HEK293 (cell line): ENCODE results near the gene DGKQ.

ENCODE experiments used
- CTCF ChIA-PET: fragments of 350-600 bp; formaldehyde crosslinking; extraction: SDS; loops from one replicate; lab custom pipeline; 2021; ENCODE audit warnings: antibody characterized with exemption; lab: Yijun Ruan, JAX
- POLR2A ChIA-PET: fragments of 300-600 bp; formaldehyde crosslinking; extraction: SDS; loops from one replicate; lab custom pipeline; 2020; ENCODE audit warnings: antibody characterized with exemption, inconsistent platforms; lab: Yijun Ruan, JAX
- H3K27ac ChIP-seq: fragments of 200-500 bp; sonication (Bioruptor generic); 2 replicates; pipeline ENCODE4 v1.5.1; 2014; ENCODE audit warnings: low read depth, low read length, control low read depth, inconsistent platforms; ENCODE audit errors: extremely low read depth
- H3K36me3 ChIP-seq, 2 experiments: fragments of 200-500 bp in 1 of 2; sonication (Bioruptor generic) in 1 of 2; 1 replicate in 1 of 2; 2 replicates in 1 of 2; pipeline ENCODE4 v1.5.1; 2014 to 2017; ENCODE audit warnings: inconsistent platforms in 2 of 2, low read length in 2 of 2; ENCODE audit not compliant: control insufficient read depth in 2 of 2, insufficient read depth in 1 of 2
- H3K4me1 ChIP-seq: fragments of 200-500 bp; sonication (Bioruptor generic); 2 replicates; pipeline ENCODE4 v1.5.1; 2014; ENCODE audit warnings: mild to moderate bottlenecking, low read length, inconsistent platforms; ENCODE audit not compliant: control insufficient read depth, insufficient read depth
- H3K4me3 ChIP-seq: 2 replicates; pipeline ENCODE4 v1.5.1; 2011; ENCODE audit warnings: low read depth, mild to moderate bottlenecking, control low read depth, low read length, moderate library complexity
- H3K9me3 ChIP-seq: fragments of 200-500 bp; sonication (Bioruptor generic); 2 replicates; pipeline ENCODE4 v1.5.1; 2014; ENCODE audit warnings: low read depth, low read length, inconsistent platforms; ENCODE audit not compliant: control insufficient read depth, insufficient read depth
- AEBP2 ChIP-seq: fragments of 450-650 bp; formaldehyde crosslinking; IDR thresholded peaks from 2 replicates; pipeline ENCODE4 v1.5.1; 2016; ENCODE audit warnings: missing biosample characterization, missing genetic modification characterization, borderline replicate concordance
- BCL11B ChIP-seq: fragments of 450-650 bp; formaldehyde crosslinking; IDR thresholded peaks from 2 replicates; pipeline ENCODE4 v1.5.1; 2016; ENCODE audit warnings: low read depth, missing biosample characterization, missing genetic modification characterization
- BCL6B ChIP-seq: fragments of 450-650 bp; formaldehyde crosslinking; IDR thresholded peaks from 2 replicates; pipeline ENCODE4 v1.5.1; 2017; ENCODE audit warnings: missing biosample characterization, missing genetic modification characterization
- PRDM6 ChIP-seq: fragments of 450-650 bp; formaldehyde crosslinking; IDR thresholded peaks from 2 replicates; pipeline ENCODE4 v1.5.1; 2017; ENCODE audit warnings: missing biosample characterization, missing genetic modification characterization
- SP7 ChIP-seq: fragments of 450-650 bp; formaldehyde crosslinking; IDR thresholded peaks from 2 replicates; pipeline ENCODE4 v1.5.1; 2016; ENCODE audit warnings: missing biosample characterization, missing genetic modification characterization
- ZBTB10 ChIP-seq: fragments of 450-650 bp; formaldehyde crosslinking; IDR thresholded peaks from 2 replicates; pipeline ENCODE4 v1.5.1; 2016; ENCODE audit warnings: missing biosample characterization, missing genetic modification characterization
- ZNF10 ChIP-seq: fragments of 450-650 bp; formaldehyde crosslinking; IDR thresholded peaks from 2 replicates; pipeline ENCODE4 v1.5.1; 2017; ENCODE audit warnings: missing biosample characterization, missing genetic modification characterization
- ZNF112 ChIP-seq: fragments of 450-650 bp; formaldehyde crosslinking; IDR thresholded peaks from 2 replicates; pipeline ENCODE4 v1.5.0; 2017; ENCODE audit warnings: missing biosample characterization, missing genetic modification characterization
- ZNF140 ChIP-seq: fragments of 450-650 bp; formaldehyde crosslinking; IDR thresholded peaks from 2 replicates; pipeline ENCODE4 v1.5.1; 2016; ENCODE audit warnings: missing biosample characterization, missing genetic modification characterization
- ZNF184 ChIP-seq: fragments of 450-650 bp; IDR thresholded peaks from 2 replicates; pipeline ENCODE4 v1.5.1; 2018; ENCODE audit warnings: missing biosample characterization, mild to moderate bottlenecking, missing genetic modification characterization
- ZNF2 ChIP-seq: fragments of 450-650 bp; formaldehyde crosslinking; IDR thresholded peaks from 2 replicates; pipeline ENCODE4 v1.5.1; 2016; ENCODE audit warnings: missing biosample characterization, missing genetic modification characterization
- ZNF24 ChIP-seq: fragments of 450-650 bp; formaldehyde crosslinking; IDR thresholded peaks from 2 replicates; pipeline ENCODE4 v1.5.1; 2016; ENCODE audit warnings: missing biosample characterization, missing genetic modification characterization
- ZNF391 ChIP-seq: fragments of 450-650 bp; formaldehyde crosslinking; IDR thresholded peaks from 2 replicates; pipeline ENCODE4 v1.5.1; 2016; ENCODE audit warnings: low read depth, missing biosample characterization, missing genetic modification characterization, borderline replicate concordance
- ZNF544 ChIP-seq: fragments of 450-650 bp; formaldehyde crosslinking; IDR thresholded peaks from 2 replicates; pipeline ENCODE4 v1.5.0; 2017; ENCODE audit warnings: missing biosample characterization, missing genetic modification characterization
- ZNF555 ChIP-seq: fragments of 450-650 bp; formaldehyde crosslinking; conservative IDR thresholded peaks from 2 replicates; pipeline ENCODE4 v1.5.1; 2017; ENCODE audit warnings: missing biosample characterization, mild to moderate bottlenecking, missing genetic modification characterization, inconsistent platforms
- ZNF629 ChIP-seq: fragments of 450-650 bp; formaldehyde crosslinking; IDR thresholded peaks from 2 replicates; pipeline ENCODE4 v1.5.1; 2017; ENCODE audit warnings: missing biosample characterization, missing genetic modification characterization
- ZNF707 ChIP-seq: fragments of 450-650 bp; formaldehyde crosslinking; IDR thresholded peaks from 2 replicates; pipeline ENCODE4 v1.5.1; 2016; ENCODE audit warnings: missing biosample characterization, missing genetic modification characterization
- ZNF776 ChIP-seq: fragments of 450-650 bp; formaldehyde crosslinking; IDR thresholded peaks from 2 replicates; pipeline ENCODE4 v1.5.0; 2017; ENCODE audit warnings: missing biosample characterization, missing genetic modification characterization, borderline replicate concordance
- ZNF777 ChIP-seq: fragments of 450-650 bp; formaldehyde crosslinking; IDR thresholded peaks from 2 replicates; pipeline ENCODE4 v1.5.1; 2017; ENCODE audit warnings: missing biosample characterization, missing genetic modification characterization, borderline replicate concordance
- ZSCAN18 ChIP-seq: fragments of 450-650 bp; formaldehyde crosslinking; IDR thresholded peaks from 2 replicates; pipeline ENCODE4 v1.5.1; 2016; ENCODE audit warnings: missing biosample characterization, missing genetic modification characterization
- ZSCAN5A ChIP-seq: fragments of 450-650 bp; formaldehyde crosslinking; IDR thresholded peaks from 2 replicates; pipeline ENCODE4 v1.5.1; 2016; ENCODE audit warnings: missing biosample characterization, missing genetic modification characterization

DGKQ gene

GRCh38 chr4:912548-913279 is 60.7 kb downstream of the DGKQ start:
- no peak for TF ChIP-seq SP7
- TF ChIP-seq ZNF629: no peak
- TF ChIP-seq ZNF544 (tag by site-specific recombination): no peak
- no peak for TF ChIP-seq ZNF777 (tag by site-specific recombination)
- TF ChIP-seq ZBTB10 (tag by site-specific recombination): no peak
- TF ChIP-seq BCL6B (tag by site-specific recombination): no peak
- TF ChIP-seq ZNF10 (tag by site-specific recombination): no peak
- no peak for TF ChIP-seq PRDM6 (tag by site-specific recombination)
- TF ChIP-seq ZSCAN5A (tag by site-specific recombination): no peak
- no peak for TF ChIP-seq ZNF2 (tag by site-specific recombination)
- Histone ChIP-seq H3K9me3 (no peaks in the 10 kb centered on the region), H3K36me3 (peaks cover 0 to 40% of the 10 kb centered on the region in 2 experiments; a peak in 2 of 3 replicates), H3K27ac (no peak overlapping the region), H3K4me3 (no peak overlapping the region), H3K4me1 (no peaks in the 10 kb centered on the region)
- ChIA-PET POLR2A (no interaction called here), CTCF (no interaction called here)

GRCh38 chr4:911871-912490 is 61.4 kb downstream of the DGKQ start:
- H3K36me3 ChIP-seq: peaks cover 0 to 40% of the 10 kb centered on the region in 2 experiments; a peak in 2 of 3 replicates
- POLR2A ChIA-PET: no interaction called here
- H3K27ac ChIP-seq: no peak overlapping the region
- no peaks in the 10 kb centered on the region for H3K4me1 ChIP-seq
- no peaks in the 10 kb centered on the region for H3K9me3 ChIP-seq
- no peak overlapping the region for H3K4me3 ChIP-seq
- CTCF ChIA-PET: no interaction called here
- no peak for TF ChIP-seq ZNF555 (tag by site-specific recombination)
- no peak for TF ChIP-seq ZNF391 (tag by site-specific recombination)
- TF ChIP-seq ZNF776 (tag by site-specific recombination): no peak
- TF ChIP-seq ZNF777 (tag by site-specific recombination): no peak
- no peak for TF ChIP-seq ZNF10 (tag by site-specific recombination)
- TF ChIP-seq ZNF24: no peak
- TF ChIP-seq ZNF140: no peak
- no peak for TF ChIP-seq ZNF707 (tag by site-specific recombination)
- no peak for TF ChIP-seq BCL11B (tag by site-specific recombination)
- no peak for TF ChIP-seq ZNF112 (tag by site-specific recombination)
- no peak for TF ChIP-seq AEBP2 (tag by site-specific recombination)
- TF ChIP-seq ZSCAN18 (tag by site-specific recombination): no peak
- TF ChIP-seq ZNF184 (tag by site-specific recombination): no peak
